ENCODE measurements around the gene CDH5. TPM values are rescaled to one million over a fixed set of nuclear protein-coding genes. Genes with fewer than 3 reads are reported as not detected.

The CDH5 gene
- total and polyA plus RNA-seq, 10 donors, result 6.7 to 62.7 (median 40.2) TPM

- H3K4me3 ChIP-seq, result no peak overlapping the region
- H3K4me1 ChIP-seq, result peaks cover 0 to 13% (median 0%) of the 10 kb centered on the region in 6 donors
- intact Hi-C loops (cut with DNase I; ENCODE audit: low total_unique reads), result no loop called here
- 60 to 76% (median 71%) methylated on average over 9 of the region's 9 CpGs for WGBS, 5 donors
- H3K27me3 ChIP-seq (replicated peaks in 1 of 7), result peaks cover 0 to 12% (median 0%) of the 10 kb centered on the region in 7 donors
- no peak overlapping the region for H3K27ac ChIP-seq
- H3K36me3 ChIP-seq, result no peaks in the 10 kb centered on the region
- H3K9me3 ChIP-seq, result peaks cover 0 to 14% (median 0%) of the 10 kb centered on the region in 8 donors
- no peak for DNase-seq
- no peak for TF ChIP-seq POLR2AphosphoS5 (IDR thresholded peaks at IDR 0.05)
- TF ChIP-seq POLR2A (IDR thresholded peaks at IDR 0.05), result no peak
- no peak for TF ChIP-seq CTCF (IDR thresholded peaks at IDR 0.05 in 8 of 11, conservative IDR thresholded peaks at IDR 0.05 in 3 of 11)
Measured at GRCh38 chr16:66418165-66418962, 51.9 kb downstream of the CDH5 start.

- Histone ChIP-seq H3K4me3 (no peak overlapping the region), H3K36me3 (no peaks in the 10 kb centered on the region), H3K27ac (no peak overlapping the region), H3K9me3 (peaks cover 0 to 14% (median 0%) of the 10 kb centered on the region in 8 donors), H3K27me3 (replicated peaks in 1 of 7) (peaks cover 0 to 17% (median 0%) of the 10 kb centered on the region in 7 donors), H3K4me1 (peaks cover 0 to 13% (median 0%) of the 10 kb centered on the region in 6 donors)
- WGBS, 5 donors, result 52 to 67% (median 62%) methylated on average over 3 of the region's 3 CpGs
- intact Hi-C loops (cut with DNase I; ENCODE audit: low total_unique reads), result no loop called here
- TF ChIP-seq POLR2A (IDR thresholded peaks at IDR 0.05), result no peak
- TF ChIP-seq POLR2AphosphoS5 (IDR thresholded peaks at IDR 0.05), result no peak
- TF ChIP-seq CTCF (IDR thresholded peaks at IDR 0.05 in 8 of 11, conservative IDR thresholded peaks at IDR 0.05 in 3 of 11), result no peak
- no peak for DNase-seq
Measured at GRCh38 chr16:66419527-66419926, 53.0 kb downstream of the CDH5 start.

- Histone ChIP-seq H3K27me3 (replicated peaks in 1 of 7) (peaks cover 0 to 25% (median 1%) of the 10 kb centered on the region in 7 donors), H3K36me3 (no peaks in the 10 kb centered on the region), H3K4me3 (no peak overlapping the region), H3K9me3 (peaks cover 0 to 14% (median 0%) of the 10 kb centered on the region in 8 donors), H3K27ac (no peak overlapping the region), H3K4me1 (peaks cover 0 to 13% (median 0%) of the 10 kb centered on the region in 6 donors)
- DNase-seq, result no peak
- intact Hi-C loops (cut with DNase I; ENCODE audit: low total_unique reads), result no loop called here
- 66 to 86% (median 69%) methylated on average over 1 of the region's 1 CpG for WGBS, 5 donors
- TF ChIP-seq CTCF (IDR thresholded peaks at IDR 0.05 in 8 of 11, conservative IDR thresholded peaks at IDR 0.05 in 3 of 11) (no peak), POLR2AphosphoS5 (IDR thresholded peaks at IDR 0.05) (no peak), POLR2A (IDR thresholded peaks at IDR 0.05) (no peak)
Measured at GRCh38 chr16:66420396-66420795, 53.9 kb downstream of the CDH5 start.

- Histone ChIP-seq H3K4me1 (peaks cover 0 to 24% (median 8%) of the 10 kb centered on the region in 6 donors), H3K27ac (no peak overlapping the region), H3K27me3 (replicated peaks in 1 of 7) (peaks cover 0 to 40% (median 15%) of the 10 kb centered on the region in 7 donors), H3K9me3 (peaks cover 0 to 10% (median 0%) of the 10 kb centered on the region in 8 donors), H3K4me3 (no peak overlapping the region), H3K36me3 (no peaks in the 10 kb centered on the region)
- intact Hi-C loops (cut with DNase I; ENCODE audit: low total_unique reads), result no loop called here
- no peak for TF ChIP-seq CTCF (IDR thresholded peaks at IDR 0.05 in 8 of 11, conservative IDR thresholded peaks at IDR 0.05 in 3 of 11)
- TF ChIP-seq POLR2AphosphoS5 (IDR thresholded peaks at IDR 0.05), result no peak
- TF ChIP-seq POLR2A (IDR thresholded peaks at IDR 0.05), result no peak
- no peak for DNase-seq
- 76 to 88% (median 82%) methylated on average over 6 of the region's 6 CpGs for WGBS, 5 donors
Measured at GRCh38 chr16:66421891-66422290, 55.4 kb downstream of the CDH5 start.
